ENCODE results near the gene FAM110A.
"Not testable (repeated sequence)": the region's sequence is repeated elsewhere in the genome, so short reads cannot be mapped to it uniquely, and the experiment has no call there.

The FAM110A gene

GRCh38 chr20:878511-879307, 45.2 kb downstream of the FAM110A start:
- no peak for DNase-seq

GRCh38 chr20:879626-880025, 46.1 kb downstream of the FAM110A start:
- DNase-seq, result no peak

- no peak for DNase-seq
Observed at GRCh38 chr20:881051-881782, 47.7 kb downstream of the FAM110A start.

GRCh38 chr20:881783-882144, 48.2 kb downstream of the FAM110A start:
- no peak for DNase-seq

GRCh38 chr20:884983-885952, 51.8 kb downstream of the FAM110A start:
- DNase-seq, result peak; percentile 60

GRCh38 chr20:887137-887536, 53.6 kb downstream of the FAM110A start:
- DNase-seq, result no peak

GRCh38 chr20:888057-888456, 54.5 kb downstream of the FAM110A start:
- no peak for DNase-seq

- no peak for DNase-seq
Observed at GRCh38 chr20:889106-889505, 55.6 kb downstream of the FAM110A start.

- DNase-seq, result no peak
Observed at GRCh38 chr20:889932-890463, 56.5 kb downstream of the FAM110A start.

- no peak for DNase-seq
Observed at GRCh38 chr20:890666-891057, 57.1 kb downstream of the FAM110A start.

GRCh38 chr20:891058-891705, 57.7 kb downstream of the FAM110A start:
- DNase-seq, result no peak

GRCh38 chr20:891706-892080, 58.2 kb downstream of the FAM110A start:
- no peak for DNase-seq

GRCh38 chr20:892371-892770, 58.9 kb downstream of the FAM110A start:
- not testable (repeated sequence) for DNase-seq

Data from DMS 273 treated with DMSO at 0.1 percent for 48 hours (cell line).